ENCODE measurements around the gene SAMM50. TPM values are rescaled to one million over a fixed set of nuclear protein-coding genes. Genes with fewer than 3 reads are reported as not detected.

Gene SAMM50
- total RNA-seq, 2 donors from 2014 or later: 40.7 to 49.5 TPM

GRCh38 chr22:43994416-43994815, 39.2 kb downstream of the SAMM50 start:
- no peak for DNase-seq
- intact Hi-C loops (cut with DNase I): loop anchor here (5.0 kb wide), 1 partner anchor 88 kb away; no protein-coding TSS in a partner anchor
- no peak overlapping the region for H3K27ac ChIP-seq
- H3K9ac ChIP-seq (ENCODE audit: low read depth in 2 of 2, low read length in 2 of 2): no peak overlapping the region
- no peaks in the 10 kb centered on the region for H3K27me3 ChIP-seq
- no peak overlapping the region for H3K4me3 ChIP-seq
- no peaks in the 10 kb centered on the region for H3K4me1 ChIP-seq
- peaks cover 4% of the 10 kb centered on the region for H3K36me3 ChIP-seq
- TF ChIP-seq, protein P1, sequence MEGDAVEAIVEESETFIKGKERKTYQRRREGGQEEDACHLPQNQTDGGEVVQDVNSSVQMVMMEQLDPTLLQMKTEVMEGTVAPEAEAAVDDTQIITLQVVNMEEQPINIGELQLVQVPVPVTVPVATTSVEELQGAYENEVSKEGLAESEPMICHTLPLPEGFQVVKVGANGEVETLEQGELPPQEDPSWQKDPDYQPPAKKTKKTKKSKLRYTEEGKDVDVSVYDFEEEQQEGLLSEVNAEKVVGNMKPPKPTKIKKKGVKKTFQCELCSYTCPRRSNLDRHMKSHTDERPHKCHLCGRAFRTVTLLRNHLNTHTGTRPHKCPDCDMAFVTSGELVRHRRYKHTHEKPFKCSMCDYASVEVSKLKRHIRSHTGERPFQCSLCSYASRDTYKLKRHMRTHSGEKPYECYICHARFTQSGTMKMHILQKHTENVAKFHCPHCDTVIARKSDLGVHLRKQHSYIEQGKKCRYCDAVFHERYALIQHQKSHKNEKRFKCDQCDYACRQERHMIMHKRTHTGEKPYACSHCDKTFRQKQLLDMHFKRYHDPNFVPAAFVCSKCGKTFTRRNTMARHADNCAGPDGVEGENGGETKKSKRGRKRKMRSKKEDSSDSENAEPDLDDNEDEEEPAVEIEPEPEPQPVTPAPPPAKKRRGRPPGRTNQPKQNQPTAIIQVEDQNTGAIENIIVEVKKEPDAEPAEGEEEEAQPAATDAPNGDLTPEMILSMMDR (IDR thresholded peaks at IDR 0.05): no peak
- no peaks in the 10 kb centered on the region for H3K9me3 ChIP-seq

- Histone ChIP-seq H3K4me3 (no peak overlapping the region), H3K27me3 (no peaks in the 10 kb centered on the region), H3K36me3 (peaks cover 4% of the 10 kb centered on the region), H3K9me3 (no peaks in the 10 kb centered on the region), H3K27ac (no peak overlapping the region), H3K4me1 (no peaks in the 10 kb centered on the region), H3K9ac (ENCODE audit: low read depth in 2 of 2, low read length in 2 of 2) (no peak overlapping the region)
- DNase-seq: no peak
- intact Hi-C loops (cut with DNase I): no loop called here
- TF ChIP-seq, protein P1 (IDR thresholded peaks at IDR 0.05): no peak
Measured at GRCh38 chr22:43995057-43995685, 39.9 kb downstream of the SAMM50 start.

- TF ChIP-seq, protein P1 (IDR thresholded peaks at IDR 0.05): no peak
- Histone ChIP-seq H3K9ac (ENCODE audit: low read depth in 2 of 2, low read length in 2 of 2) (no peak overlapping the region), H3K36me3 (peaks cover 4% of the 10 kb centered on the region), H3K27ac (no peak overlapping the region), H3K4me3 (no peak overlapping the region), H3K27me3 (no peaks in the 10 kb centered on the region), H3K9me3 (no peaks in the 10 kb centered on the region), H3K4me1 (no peaks in the 10 kb centered on the region)
- intact Hi-C loops (cut with DNase I): no loop called here
- no peak for DNase-seq
Measured at GRCh38 chr22:43995798-43996169, 40.5 kb downstream of the SAMM50 start.

GRCh38 chr22:43996170-43996980, 41.1 kb downstream of the SAMM50 start:
- TF ChIP-seq, protein P1 (IDR thresholded peaks at IDR 0.05): no peak
- peak; percentile 46 for DNase-seq
- intact Hi-C loops (cut with DNase I): no loop called here
- Histone ChIP-seq H3K4me1 (no peaks in the 10 kb centered on the region), H3K27ac (no peak overlapping the region), H3K36me3 (peaks cover 4% of the 10 kb centered on the region), H3K9ac (ENCODE audit: low read depth in 2 of 2, low read length in 2 of 2) (no peak overlapping the region), H3K27me3 (no peaks in the 10 kb centered on the region), H3K4me3 (no peak overlapping the region), H3K9me3 (no peaks in the 10 kb centered on the region)

GRCh38 chr22:43996981-43997265, 41.7 kb downstream of the SAMM50 start:
- TF ChIP-seq, protein P1 (IDR thresholded peaks at IDR 0.05): no peak
- Histone ChIP-seq H3K9me3 (no peaks in the 10 kb centered on the region), H3K27me3 (no peaks in the 10 kb centered on the region), H3K27ac (no peak overlapping the region), H3K4me1 (no peaks in the 10 kb centered on the region), H3K4me3 (no peak overlapping the region), H3K36me3 (peaks cover 4% of the 10 kb centered on the region), H3K9ac (ENCODE audit: low read depth in 2 of 2, low read length in 2 of 2) (no peak overlapping the region)
- intact Hi-C loops (cut with DNase I): no loop called here
- no peak for DNase-seq
